ENCODE data around the gene ADI1.

DNA sequence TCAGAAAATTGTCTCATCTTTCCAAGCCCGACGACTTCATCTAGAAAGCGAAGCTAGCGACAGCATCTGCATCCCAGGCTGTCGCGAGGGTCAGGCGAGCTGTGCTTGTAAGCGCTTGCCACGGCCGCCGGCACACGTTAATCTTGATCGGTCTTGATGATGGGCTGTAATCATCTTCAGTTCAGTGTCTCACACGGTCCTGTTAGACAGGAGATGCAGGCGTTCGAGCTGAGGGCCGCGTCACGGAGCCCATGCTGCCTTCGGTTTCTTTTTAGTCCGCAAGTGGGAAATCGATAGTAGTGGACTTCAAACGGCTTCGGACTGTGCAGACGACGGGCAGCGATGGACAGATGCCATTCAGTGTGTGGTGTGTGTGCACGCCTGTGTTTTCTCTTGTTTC, 43.6 kb downstream of the ADI1 start:
- no peak for TF ChIP-seq EP300 (IDR thresholded peaks at IDR 0.05)
- TF ChIP-seq CTCF (IDR thresholded peaks at IDR 0.05), result no peak

Measured in gastroesophageal sphincter (tissue), 3 donors.